Esophagus mucosa (tissue), 1 donor: ENCODE data around the gene ZCCHC13. TPM values are rescaled to one million over a fixed set of nuclear protein-coding genes. Genes with fewer than 3 reads are reported as not detected.
"Not testable (repeated sequence)": the region's sequence is repeated elsewhere in the genome, so short reads cannot be mapped to it uniquely, and the experiment has no call there.

Experiments used
- ATAC-seq: fragments of 200-7000 bp; cut with Tn5 transposase; one replicate; pipeline ENCODE4 v1.9.1; 2020
- total RNA-seq: library from RNA; stranded (reverse); gene quantifications from one replicate; pipeline ENCODE4 v1.2.4, GENCODE V29; 2023
- donor health status: DM: yes; HTN: yes; CAD: no.

ZCCHC13 gene
- total RNA-seq = not detected

GRCh38 chrX:74304016-74304415 lies at the start of gene ZCCHC13:
Gene ZCCHC13, plus strand, starts transcription at chrX:74304180. Its CDS starts 87 bp downstream, at chrX:74304267.
- no peak for ATAC-seq

- not testable (repeated sequence) for ATAC-seq
These were observed 45.9 kb upstream of the ZCCHC13 start for GRCh38 chrX:74258111-74258510.

GRCh38 chrX:74259885-74260491 lies 44.0 kb upstream of the ZCCHC13 start:
- no peak for ATAC-seq

GRCh38 chrX:74262452-74263209 lies 41.3 kb upstream of the ZCCHC13 start:
- no peak for ATAC-seq

- ATAC-seq = no peak
These were observed 33.6 kb upstream of the ZCCHC13 start for GRCh38 chrX:74270393-74270792.

GRCh38 chrX:74272230-74272629 lies 31.8 kb upstream of the ZCCHC13 start:
- ATAC-seq = no peak

GRCh38 chrX:74274516-74274915 lies 29.5 kb upstream of the ZCCHC13 start:
- ATAC-seq = no peak

GRCh38 chrX:74277320-74277719 lies 26.7 kb upstream of the ZCCHC13 start:
- no peak for ATAC-seq

- ATAC-seq = no peak
These were observed 26.1 kb upstream of the ZCCHC13 start for GRCh38 chrX:74277846-74278245.

GRCh38 chrX:74280759-74281158 lies 23.2 kb upstream of the ZCCHC13 start:
- ATAC-seq = no peak

- ATAC-seq = no peak
These were observed 19.5 kb upstream of the ZCCHC13 start for GRCh38 chrX:74284391-74284952.

GRCh38 chrX:74286950-74287740 lies 16.8 kb upstream of the ZCCHC13 start:
- ATAC-seq = no peak

GRCh38 chrX:74291577-74291963 lies 12.4 kb upstream of the ZCCHC13 start:
- no peak for ATAC-seq

GRCh38 chrX:74291964-74292807 lies 11.8 kb upstream of the ZCCHC13 start:
- ATAC-seq = peak; percentile 94

- no peak for ATAC-seq
These were observed 11.2 kb upstream of the ZCCHC13 start for GRCh38 chrX:74292808-74293123.

GRCh38 chrX:74293343-74293946 lies 10.5 kb upstream of the ZCCHC13 start:
- ATAC-seq = peak; percentile 61

- no peak for ATAC-seq
These were observed 8.9 kb upstream of the ZCCHC13 start for GRCh38 chrX:74295101-74295500.

GRCh38 chrX:74297766-74298165 lies 6.2 kb upstream of the ZCCHC13 start:
- ATAC-seq = no peak

GRCh38 chrX:74300869-74301268 lies 3.1 kb upstream of the ZCCHC13 start:
- no peak for ATAC-seq

GRCh38 chrX:74318672-74319071 lies 14.7 kb downstream of the ZCCHC13 start:
- no peak for ATAC-seq

GRCh38 chrX:74319321-74319720 lies 15.3 kb downstream of the ZCCHC13 start:
- ATAC-seq = not testable (repeated sequence)

GRCh38 chrX:74321191-74321590 lies 17.2 kb downstream of the ZCCHC13 start:
- no peak for ATAC-seq
